OCI-LY3 (cell line): ENCODE data around the gene R3HDM2.
"Not testable (repeated sequence)": the region's sequence is repeated elsewhere in the genome, so short reads cannot be mapped to it uniquely, and the experiment has no call there.

Source experiments
- CTCF ChIP-seq: fragments of 200-600, 300-600 bp; sonication (generic); IDR thresholded peaks from 2 replicates; pipeline ENCODE4 v1.5.1; 2014; ENCODE audit warnings: antibody characterized with exemption, low read length, low read depth
- EZH2phosphoT487 ChIP-seq: fragments of 200-600 bp; shearing (Covaris generic); IDR thresholded peaks from 2 replicates; pipeline ENCODE4 v1.6.1; 2018; ENCODE audit warnings: antibody characterized with exemption, mixed run types, low read depth

- TF ChIP-seq CTCF, EZH2phosphoT487: not testable (repeated sequence)
These were observed 148.8 kb downstream of the R3HDM2 start for GRCh38 chr12:57282073-57282472.
